ENCODE measurements around the gene NAE1. TPM values are rescaled to one million over a fixed set of nuclear protein-coding genes. Genes with fewer than 3 reads are reported as not detected.
"Not testable (repeated sequence)": the region's sequence is repeated elsewhere in the genome, so short reads cannot be mapped to it uniquely, and the experiment has no call there.

NAE1 gene
- total RNA-seq, 6 experiments from 2014 or later, result 16.4 to 22.7 (median 20.2) TPM

DNA sequence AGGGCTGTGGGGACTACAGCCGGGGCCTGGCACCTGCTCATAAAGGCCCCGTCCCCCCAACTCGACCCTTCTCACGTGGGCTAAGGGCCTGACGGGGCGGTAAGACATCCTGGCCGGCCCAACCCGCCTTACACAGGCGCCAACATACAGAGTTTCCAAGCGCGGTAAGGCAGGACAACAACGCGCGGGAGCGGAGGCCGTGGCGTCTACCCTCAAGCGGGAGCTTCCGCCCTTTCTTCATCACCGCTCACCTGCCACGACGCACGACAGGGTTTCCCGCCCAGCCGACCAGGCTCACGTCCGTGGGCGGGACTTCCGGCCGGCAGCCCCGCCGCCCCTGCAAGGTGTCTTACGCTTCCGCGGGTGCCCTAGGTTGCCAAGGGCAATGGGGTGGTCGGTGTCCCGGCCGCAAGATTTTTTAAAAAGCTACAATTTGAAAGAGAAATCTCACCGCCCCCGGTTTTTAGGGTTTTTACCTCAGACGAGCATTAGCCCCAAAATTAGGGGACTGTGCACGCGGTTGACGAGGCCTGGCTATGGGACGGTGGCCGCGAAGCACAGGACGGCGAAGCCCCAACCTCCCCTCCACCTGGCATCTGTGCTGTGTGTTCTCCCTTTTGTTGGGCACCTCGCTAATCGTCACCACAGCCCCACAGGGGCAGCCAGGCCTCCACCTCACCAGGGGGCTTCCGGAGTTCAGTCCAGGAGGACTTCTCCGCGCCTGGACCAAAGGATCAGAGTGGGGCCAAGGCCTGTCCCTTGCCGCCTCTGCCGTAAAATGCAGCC is 29.3 kb downstream of the NAE1 start, which contains the start of gene TERB1:
Gene TERB1 (minus strand): TSS at position 265 of the 786 bp plus-strand sequence. CDS start 4,786 bp downstream, outside the sequence.
- Histone ChIP-seq H3K4me1 (no peaks in the 10 kb centered on the region), H3K36me3 (peaks cover 0 to 40% (median 11%) of the 10 kb centered on the region in 4 donors), H3K4me3 (no peak within 1 kb of the TSS), H3K9me3 (no peaks in the 10 kb centered on the region), H3K27ac (no peak within 1 kb of the TSS), H3K27me3 (no peaks in the 10 kb centered on the region)
- TF ChIP-seq POLR2A (IDR thresholded peaks at IDR 0.05), result no peak
- TF ChIP-seq CTCF (IDR thresholded peaks at IDR 0.05), result no peak
- ATAC-seq (no peak), DNase-seq (no peak)
- WGBS (ENCODE audit: insufficient coverage, low coverage, low lambda C conversion rate, missing lambda C conversion rate), result 95% methylated on average over 12 of the region's 56 CpGs
- intact Hi-C loops (cut with DNase I), result no loop called here

DNA sequence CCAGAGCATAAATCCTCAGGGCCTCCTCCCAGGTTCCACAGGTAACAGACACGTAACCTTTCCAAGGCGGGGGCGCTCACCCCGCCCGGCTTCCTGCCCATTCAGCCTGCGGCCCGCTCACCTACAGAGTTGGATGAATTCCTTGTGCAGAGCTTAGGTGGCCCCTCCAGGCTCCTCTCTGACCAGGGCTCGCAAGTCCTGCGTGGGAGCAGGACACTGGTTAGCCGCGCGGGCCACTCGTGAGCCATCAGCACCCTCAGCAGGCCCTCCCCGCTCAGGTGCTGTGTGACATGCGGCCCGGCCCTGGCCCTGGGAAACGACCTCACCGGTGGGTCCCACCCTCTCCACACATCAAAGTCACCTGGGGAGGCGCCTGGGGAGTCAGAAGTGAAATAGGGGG is 29.9 kb downstream of the NAE1 start:
- Histone ChIP-seq H3K4me1 (no peaks in the 10 kb centered on the region), H3K36me3 (peaks cover 0 to 35% (median 11%) of the 10 kb centered on the region in 4 donors), H3K27ac (no peak overlapping the region), H3K27me3 (no peaks in the 10 kb centered on the region), H3K4me3 (no peak overlapping the region), H3K9me3 (no peaks in the 10 kb centered on the region)
- ATAC-seq (no peak), DNase-seq (no peak)
- no peak for TF ChIP-seq CTCF (IDR thresholded peaks at IDR 0.05)
- no peak for TF ChIP-seq POLR2A (IDR thresholded peaks at IDR 0.05)
- 88% methylated on average over 8 of the region's 19 CpGs for WGBS (ENCODE audit: insufficient coverage, low coverage, low lambda C conversion rate, missing lambda C conversion rate)
- intact Hi-C loops (cut with DNase I), result no loop called here

GRCh38 chr16:66798161-66798560 is 32.6 kb downstream of the NAE1 start:
- TF ChIP-seq CTCF (IDR thresholded peaks at IDR 0.05), result no peak
- TF ChIP-seq POLR2A (IDR thresholded peaks at IDR 0.05), result no peak
- Histone ChIP-seq H3K27me3 (no peaks in the 10 kb centered on the region), H3K9me3 (no peaks in the 10 kb centered on the region), H3K4me3 (no peak overlapping the region), H3K27ac (no peak overlapping the region), H3K36me3 (peaks cover 0 to 9% (median 4%) of the 10 kb centered on the region in 4 donors), H3K4me1 (no peaks in the 10 kb centered on the region)
- no peak for ATAC-seq
- DNase-seq, result no peak
- 93% methylated on average over 2 of the region's 2 CpGs for WGBS (ENCODE audit: insufficient coverage, low coverage, low lambda C conversion rate, missing lambda C conversion rate)
- intact Hi-C loops (cut with DNase I), result no loop called here

GRCh38 chr16:66793984-66794383 is 36.8 kb downstream of the NAE1 start:
- H3K9me3 ChIP-seq; H3K36me3 ChIP-seq; intact Hi-C loops (cut with DNase I); DNase-seq; ATAC-seq; H3K27ac ChIP-seq; H3K4me3 ChIP-seq; H3K4me1 ChIP-seq; H3K27me3 ChIP-seq: not testable (repeated sequence)
- 77% methylated on average over 6 of the region's 6 CpGs for WGBS (ENCODE audit: insufficient coverage, low coverage, low lambda C conversion rate, missing lambda C conversion rate)

DNA sequence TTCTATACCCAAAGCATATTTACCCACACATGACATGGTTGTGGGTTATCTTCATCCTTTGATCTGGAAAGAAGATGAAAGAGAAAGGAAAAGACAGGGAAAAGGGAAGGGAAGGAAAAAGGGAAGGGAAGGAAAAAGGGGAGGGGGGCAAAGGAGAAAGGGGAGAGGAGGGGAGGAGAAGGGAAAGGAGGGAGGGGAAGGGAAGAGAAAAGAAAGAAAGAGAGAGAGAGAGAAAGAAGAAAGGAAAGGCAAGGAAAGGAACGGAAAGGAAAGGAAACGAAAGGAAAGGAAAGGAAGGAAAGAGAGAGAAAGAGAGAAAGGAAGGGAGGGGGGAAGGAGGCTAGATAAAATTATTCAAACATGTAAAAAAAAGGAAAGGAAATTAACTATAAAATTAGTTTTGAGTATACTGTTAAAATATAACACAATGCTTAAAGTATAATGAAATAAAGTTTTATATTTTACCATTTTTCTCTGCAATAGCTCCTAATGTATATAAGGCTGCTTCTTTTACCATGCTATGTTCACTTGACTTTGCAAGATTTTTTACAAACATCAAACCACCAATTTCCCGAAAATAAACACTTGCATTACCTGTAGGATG is 40.5 kb downstream of the NAE1 start:
- no peak for DNase-seq
- Histone ChIP-seq H3K36me3 (no peaks in the 10 kb centered on the region), H3K9me3 (no peaks in the 10 kb centered on the region), H3K4me1 (no peaks in the 10 kb centered on the region), H3K4me3 (no peak overlapping the region), H3K27me3 (no peaks in the 10 kb centered on the region), H3K27ac (no peak overlapping the region)
- intact Hi-C loops (cut with DNase I), result no loop called here
- ATAC-seq, result no peak
- TF ChIP-seq POLR2A (IDR thresholded peaks at IDR 0.05) (no peak), CTCF (IDR thresholded peaks at IDR 0.05) (no peak)
- WGBS (ENCODE audit: insufficient coverage, low coverage, low lambda C conversion rate, missing lambda C conversion rate), result 43% methylated on average over 3 of the region's 3 CpGs

Data from right lobe of liver (tissue), 6 donors.